ENCODE data around the gene KCNQ1.

The KCNQ1 gene

GRCh38 chr11:2708757-2709281, 264.0 kb downstream of the KCNQ1 start:
- DNase-seq: no peak

DNA sequence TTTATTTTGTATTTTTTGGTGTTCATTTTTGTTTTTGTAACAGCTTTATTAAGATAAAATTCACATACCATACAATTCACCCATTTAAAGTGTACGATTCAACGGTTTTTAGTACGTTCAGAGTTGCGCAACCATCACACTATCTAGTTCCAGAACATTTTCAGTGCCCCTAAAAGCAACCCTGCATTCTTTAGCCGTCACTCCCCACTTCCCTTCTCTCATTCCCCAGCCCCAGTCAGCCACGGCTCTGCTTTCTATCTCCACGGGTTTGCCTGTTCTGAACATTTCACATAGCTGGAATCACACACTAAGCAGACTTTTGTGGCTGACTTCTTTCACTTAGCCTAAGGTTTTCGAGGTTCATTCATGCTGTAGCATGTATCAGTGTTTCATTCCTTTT, 264.6 kb downstream of the KCNQ1 start:
- DNase-seq: no peak

- no peak for DNase-seq
Observed at GRCh38 chr11:2711161-2711560, 266.4 kb downstream of the KCNQ1 start.

- no peak for DNase-seq
Observed at GRCh38 chr11:2713094-2713493, 268.3 kb downstream of the KCNQ1 start.

- no peak for DNase-seq
Observed at GRCh38 chr11:2713661-2714462, 269.1 kb downstream of the KCNQ1 start.

GRCh38 chr11:2714463-2714800, 269.6 kb downstream of the KCNQ1 start:
- DNase-seq: no peak

- DNase-seq: no peak
Observed at GRCh38 chr11:2714871-2715270, 270.1 kb downstream of the KCNQ1 start.

- DNase-seq: no peak
Observed at GRCh38 chr11:2715716-2716350, 271.0 kb downstream of the KCNQ1 start.

DNA sequence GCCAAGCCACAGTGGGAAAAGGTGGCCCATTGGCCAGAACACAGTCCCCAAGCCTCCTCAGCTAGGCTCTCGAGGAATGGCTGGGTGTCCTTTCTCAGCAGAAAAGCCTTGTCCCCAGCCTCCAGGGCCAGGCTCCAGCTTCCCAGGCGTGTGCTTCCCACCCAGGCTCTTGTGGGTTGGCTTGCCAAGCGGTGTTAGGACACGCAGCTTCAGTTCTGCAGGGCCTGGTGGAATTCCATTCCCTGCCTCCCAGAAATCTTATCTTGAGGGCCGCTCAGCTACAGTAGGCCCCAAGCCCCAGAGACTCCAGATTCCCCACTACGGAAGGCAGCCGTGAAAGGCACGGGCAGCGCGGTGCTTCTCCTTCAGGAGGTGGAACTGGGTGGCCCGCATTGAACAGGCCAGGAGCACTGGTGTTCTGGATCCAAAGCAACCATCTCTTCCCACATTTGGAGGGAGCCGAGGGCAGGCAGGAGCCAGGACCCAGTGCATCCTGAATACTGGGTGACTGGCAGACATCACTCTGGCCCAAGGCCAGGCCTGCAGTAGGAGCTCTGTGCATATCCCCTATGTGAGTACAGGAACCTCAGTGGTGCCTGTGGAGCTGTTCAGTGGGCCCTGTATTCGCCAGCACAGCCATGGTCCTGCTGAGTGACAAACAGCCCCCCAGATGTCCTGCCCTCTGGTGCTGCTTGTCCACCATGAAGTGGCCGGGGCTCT, 271.7 kb downstream of the KCNQ1 start:
- no peak for DNase-seq

DNA sequence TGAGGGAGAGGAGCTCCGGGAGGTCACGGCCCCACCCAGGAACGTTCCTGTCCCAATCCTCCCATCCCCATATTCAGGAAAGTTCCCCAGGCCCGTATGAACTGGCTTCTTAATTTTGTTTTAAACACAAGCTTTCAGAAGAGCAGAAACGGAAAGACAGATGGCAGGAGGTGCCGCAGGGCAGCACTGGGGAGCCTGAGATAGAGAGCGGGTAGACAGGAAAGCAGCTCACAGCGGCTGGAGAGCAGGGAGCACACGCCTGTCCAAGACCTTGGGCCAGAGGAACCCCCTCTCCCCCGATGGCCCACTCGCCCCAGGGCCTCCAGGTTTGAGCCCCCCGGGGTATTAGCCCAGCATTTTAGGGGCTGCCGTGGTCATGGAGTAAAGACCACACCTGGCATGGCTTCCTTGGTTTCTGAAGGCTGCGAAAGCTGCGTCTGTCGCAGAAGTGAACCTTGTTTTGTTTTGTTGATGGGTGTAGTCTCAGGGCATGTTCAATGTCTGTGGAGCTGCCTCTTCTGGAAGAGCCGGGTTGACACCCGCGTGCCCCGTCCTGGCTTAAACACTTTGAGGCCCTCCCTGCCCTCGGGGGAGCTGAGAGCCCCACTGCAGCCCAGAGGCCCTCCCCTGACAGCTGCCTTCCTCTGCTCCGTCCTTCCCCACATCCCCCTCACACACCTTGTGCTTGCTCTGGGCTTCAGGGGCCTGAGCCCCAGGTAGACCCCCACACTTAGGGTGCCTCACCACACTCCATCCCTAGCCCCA, 272.9 kb downstream of the KCNQ1 start:
- DNase-seq: no peak

DNA sequence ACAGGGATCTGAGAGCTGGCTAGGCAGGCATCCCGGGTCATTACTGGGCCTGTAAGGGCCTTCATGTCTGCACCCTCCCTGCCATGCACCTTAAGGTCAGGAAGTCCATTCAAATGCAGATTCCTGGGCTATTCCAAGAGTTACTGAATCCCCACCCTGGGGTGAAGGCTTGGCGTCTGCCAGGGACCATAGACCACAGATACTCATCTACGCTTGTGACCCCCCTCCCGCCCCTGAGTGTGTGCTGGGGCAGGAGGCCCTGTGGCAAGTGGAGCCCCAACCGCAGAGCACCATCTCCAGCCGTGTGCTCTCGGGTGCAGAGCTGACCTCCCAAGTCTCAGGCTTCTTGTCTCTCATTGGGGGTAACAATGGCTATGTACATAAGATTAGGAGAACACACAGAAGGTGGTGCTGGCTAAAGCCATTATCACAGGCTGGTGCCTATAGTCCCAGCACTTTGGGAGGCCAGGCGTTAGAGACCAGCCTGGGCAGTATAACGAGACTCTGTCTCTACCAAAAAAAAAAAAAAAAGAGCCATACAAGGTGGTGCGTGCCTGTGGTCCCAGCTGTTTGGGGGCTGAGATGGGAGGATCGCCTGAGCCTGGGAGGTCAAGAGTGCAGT, 274.1 kb downstream of the KCNQ1 start:
- DNase-seq: no peak

DNA sequence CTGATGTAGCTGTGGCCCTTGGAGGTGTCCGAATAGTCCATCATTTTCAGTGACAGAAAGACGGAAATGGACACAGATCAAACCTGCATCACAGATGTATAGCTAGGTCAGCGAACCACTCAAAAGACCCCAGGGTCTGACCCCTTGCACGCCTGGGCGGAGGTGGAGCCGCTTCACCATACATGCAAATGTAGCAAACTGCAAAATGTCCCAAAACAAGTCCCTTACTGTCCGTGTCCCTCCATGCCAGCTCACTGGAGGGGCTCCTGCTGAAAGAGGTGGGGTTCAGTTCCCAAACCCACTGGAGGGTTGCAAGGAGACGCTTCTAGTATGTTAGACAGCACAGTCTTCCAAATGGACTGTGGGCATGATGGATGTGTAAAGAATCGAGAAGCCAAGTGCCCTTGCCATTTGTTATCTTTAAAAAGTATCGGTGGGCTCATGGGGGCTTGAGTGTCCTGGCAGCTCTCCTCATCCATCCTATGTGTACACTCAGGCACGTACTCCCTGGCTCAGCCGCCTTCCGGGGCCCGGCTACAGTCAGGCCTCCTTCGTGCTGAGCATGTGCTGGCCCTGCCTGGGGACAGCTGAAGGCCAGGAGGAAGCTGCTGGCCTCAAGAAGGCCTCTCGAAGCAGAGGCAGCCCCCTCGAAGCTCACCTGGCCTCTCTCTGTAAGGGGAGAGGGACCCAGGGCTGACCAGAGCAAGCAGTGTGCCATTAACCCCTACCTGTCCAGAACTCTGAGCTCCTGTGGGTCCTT, 275.2 kb downstream of the KCNQ1 start:
- DNase-seq: no peak

- no peak for DNase-seq
Observed at GRCh38 chr11:2721210-2721916, 276.6 kb downstream of the KCNQ1 start.

- DNase-seq: no peak
Observed at GRCh38 chr11:2722955-2723354, 278.1 kb downstream of the KCNQ1 start.

- DNase-seq: no peak
Observed at GRCh38 chr11:2724104-2724503, 279.3 kb downstream of the KCNQ1 start.

- DNase-seq: no peak
Observed at GRCh38 chr11:2724653-2725367, 280.0 kb downstream of the KCNQ1 start.

DNA sequence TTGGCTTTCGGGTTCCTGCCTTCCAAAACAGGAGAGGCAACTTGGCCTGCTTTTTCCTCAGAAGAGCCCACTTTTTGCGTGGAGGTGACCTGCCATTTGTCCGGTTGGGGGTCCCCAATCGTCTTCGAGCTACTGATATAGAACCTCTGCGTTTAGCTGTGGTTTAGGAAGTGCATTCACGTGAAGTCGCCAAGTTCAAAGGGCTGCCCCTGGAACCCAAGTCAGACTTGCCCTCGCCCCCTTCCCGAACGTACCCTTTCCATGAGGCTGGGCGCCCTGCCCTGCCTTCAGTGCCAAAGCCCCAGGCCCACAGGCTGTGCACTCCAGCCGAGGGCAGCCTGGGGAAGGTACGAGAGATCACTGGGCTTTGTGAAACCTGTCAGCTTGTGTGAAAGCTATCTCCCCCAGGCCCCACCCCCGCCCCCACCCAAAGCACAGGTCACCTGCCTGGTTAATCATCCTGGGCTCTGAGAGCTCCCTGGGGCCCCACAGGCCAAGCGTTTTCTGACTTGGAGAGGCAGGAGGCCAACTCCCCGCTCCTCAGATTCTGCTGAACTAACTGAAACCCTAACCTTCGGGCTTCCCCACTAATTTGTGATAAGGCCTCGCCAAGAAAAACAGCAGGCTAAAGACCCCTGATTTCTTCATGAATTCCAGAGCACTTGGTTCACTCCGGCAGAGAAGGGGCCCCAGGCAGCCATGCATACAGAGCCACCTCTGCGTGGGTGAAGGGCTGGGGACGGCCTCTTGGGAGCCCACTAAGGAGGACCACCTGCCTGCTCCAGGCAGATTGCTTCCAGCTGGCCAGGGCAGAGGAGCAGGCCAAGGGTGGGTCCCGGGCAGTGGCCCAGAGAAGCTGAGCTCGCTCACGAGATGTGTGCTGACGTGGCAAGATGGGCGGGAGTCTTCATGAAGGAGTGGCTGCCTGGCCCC, 280.8 kb downstream of the KCNQ1 start:
- DNase-seq: no peak

DNA sequence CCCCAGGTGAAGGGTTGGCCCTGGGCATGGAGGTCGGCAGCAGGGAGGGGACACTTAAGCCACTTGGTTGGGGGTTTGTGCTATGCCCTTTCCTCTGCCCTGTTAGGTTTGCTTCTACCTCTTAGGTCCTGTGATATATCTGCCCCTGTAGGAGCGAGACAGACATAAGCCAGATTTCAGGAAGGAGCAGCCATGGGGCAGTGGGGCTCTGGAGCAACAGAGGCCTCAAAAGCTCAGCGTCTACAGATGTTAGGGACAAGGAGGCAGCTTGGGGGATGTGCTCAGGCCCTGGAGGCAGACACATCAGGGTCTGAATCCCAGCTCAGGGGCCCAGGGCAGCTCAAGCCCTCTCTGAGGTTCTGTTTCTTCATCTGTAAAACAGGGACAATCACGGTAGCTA, 282.2 kb downstream of the KCNQ1 start:
- DNase-seq: no peak

- DNase-seq: no peak
Observed at GRCh38 chr11:2728128-2728662, 283.4 kb downstream of the KCNQ1 start.
